H1 (cell line): Measurements from ENCODE around the gene CDK13. TPM values are rescaled to one million over a fixed set of nuclear protein-coding genes. Genes with fewer than 3 reads are reported as not detected.

Experiments used
- EGR1 ChIP-seq: IDR thresholded peaks from 2 replicates; pipeline ENCODE4 v1.6.1; 2011; ENCODE audit warnings: low read depth, low read length, borderline replicate concordance
- FOSL1 ChIP-seq: IDR thresholded peaks from 2 replicates; pipeline ENCODE4 v1.6.1; 2011; ENCODE audit warnings: mild to moderate bottlenecking, low read depth, low read length, moderate library complexity; ENCODE audit not compliant: insufficient read depth
- KDM4A ChIP-seq: IDR thresholded peaks from one replicate; pipeline ENCODE4 v1.7.1; 2012; ENCODE audit warnings: low read depth, mild to moderate bottlenecking, moderate library complexity, low read length, inconsistent platforms; ENCODE audit not compliant: severe bottlenecking
- POLR2AphosphoS5 ChIP-seq: IDR thresholded peaks from 2 replicates; pipeline ENCODE4 v1.6.1; 2011; ENCODE audit warnings: low read depth, low read length
- POU5F1 ChIP-seq: IDR thresholded peaks from 2 replicates; pipeline ENCODE4 v1.6.1; 2011; ENCODE audit warnings: low read depth, mild to moderate bottlenecking, low read length, moderate library complexity
- RXRA ChIP-seq: IDR thresholded peaks from 2 replicates; pipeline ENCODE4 v1.6.1; 2011; ENCODE audit warnings: low read depth, mild to moderate bottlenecking, low read length, moderate library complexity; ENCODE audit not compliant: insufficient read depth
- SIN3A ChIP-seq, 2 experiments: IDR thresholded peaks in 1 of 2; conservative IDR thresholded peaks in 1 of 2; 2 replicates each; pipeline ENCODE4 v1.6.1; 2011 to 2012; ENCODE audit warnings: low read length in 2 of 2, improper control_type of control experiment in 1 of 2, low read depth in 1 of 2, mild to moderate bottlenecking in 1 of 2
- polyA plus RNA-seq, 7 experiments: library from polyadenylated mRNA; depleted of rRNA in 3 of 7; stranded (reverse) in 5 of 7; unstranded in 2 of 7; fragments of >200 nt in 5 of 7; fragments of 200-250 nt in 2 of 7; gene quantifications; 1 replicate in 5 of 7; 2 replicates in 1 of 7; 4 replicates in 1 of 7; pipeline versions ENCODE4 v1.2.1 to v1.2.3, GENCODE V29; 2011 to 2013; ENCODE audit warnings: missing spikeins in 2 of 7, mixed read lengths in 2 of 7
- total RNA-seq: library from RNA; stranded (reverse); fragmentation: NEBNext Ultra II Directional; extraction: Animal tissue kit (Norgen Biotek cat#: 25700); gene quantifications from 2 replicates; pipeline ENCODE4 v1.2.1, GENCODE V29; 2021

CDK13 gene
- total and polyA plus RNA-seq, 2 of the 8 experiments (the other 6 are each of a cell fraction or from before 2014, with no cell fraction given), result 22.6 to 49.5 TPM

DNA sequence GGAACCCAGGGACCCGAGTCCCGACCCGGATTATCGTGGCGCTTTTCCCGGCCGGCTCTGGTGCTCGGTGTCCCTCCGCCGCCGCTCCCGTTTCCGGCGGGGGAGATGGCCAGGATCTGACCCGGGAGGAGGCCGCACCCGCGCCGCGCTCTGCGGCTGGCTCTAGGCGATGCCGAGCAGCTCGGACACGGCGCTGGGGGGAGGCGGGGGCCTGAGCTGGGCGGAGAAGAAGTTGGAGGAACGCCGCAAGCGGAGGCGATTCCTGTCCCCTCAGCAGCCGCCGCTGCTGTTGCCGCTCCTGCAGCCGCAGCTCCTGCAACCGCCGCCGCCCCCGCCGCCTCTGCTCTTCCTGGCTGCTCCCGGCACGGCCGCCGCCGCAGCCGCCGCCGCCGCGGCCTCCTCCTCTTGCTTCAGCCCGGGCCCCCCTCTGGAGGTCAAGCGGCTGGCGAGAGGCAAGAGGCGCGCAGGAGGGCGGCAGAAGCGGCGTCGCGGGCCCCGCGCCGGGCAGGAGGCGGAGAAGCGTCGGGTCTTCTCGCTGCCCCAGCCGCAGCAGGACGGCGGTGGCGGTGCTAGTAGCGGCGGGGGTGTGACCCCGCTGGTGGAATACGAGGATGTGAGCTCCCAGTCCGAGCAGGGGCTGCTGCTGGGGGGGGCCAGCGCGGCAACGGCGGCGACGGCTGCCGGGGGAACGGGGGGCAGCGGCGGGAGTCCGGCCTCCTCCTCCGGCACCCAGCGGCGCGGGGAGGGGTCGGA, 593 bp downstream of the CDK13 start (continued):
- TF ChIP-seq POU5F1 (no peak), RXRA (no peak), FOSL1 (no peak), EGR1 (no peak), POLR2AphosphoS5 (no peak), KDM4A (peak; percentile 47), SIN3A (conservative IDR thresholded peaks at IDR 0.05 in 1 of 2, IDR thresholded peaks at IDR 0.05 in 1 of 2; ENCODE audit: low read depth in 1 of 2, low read length in 2 of 2) (0 out of 4 replicates have a peak, but pooled peaks of 1 of the 2 experiments have one; percentile 24)
